Measurements from ENCODE around the gene DACT2.

The DACT2 gene

DNA sequence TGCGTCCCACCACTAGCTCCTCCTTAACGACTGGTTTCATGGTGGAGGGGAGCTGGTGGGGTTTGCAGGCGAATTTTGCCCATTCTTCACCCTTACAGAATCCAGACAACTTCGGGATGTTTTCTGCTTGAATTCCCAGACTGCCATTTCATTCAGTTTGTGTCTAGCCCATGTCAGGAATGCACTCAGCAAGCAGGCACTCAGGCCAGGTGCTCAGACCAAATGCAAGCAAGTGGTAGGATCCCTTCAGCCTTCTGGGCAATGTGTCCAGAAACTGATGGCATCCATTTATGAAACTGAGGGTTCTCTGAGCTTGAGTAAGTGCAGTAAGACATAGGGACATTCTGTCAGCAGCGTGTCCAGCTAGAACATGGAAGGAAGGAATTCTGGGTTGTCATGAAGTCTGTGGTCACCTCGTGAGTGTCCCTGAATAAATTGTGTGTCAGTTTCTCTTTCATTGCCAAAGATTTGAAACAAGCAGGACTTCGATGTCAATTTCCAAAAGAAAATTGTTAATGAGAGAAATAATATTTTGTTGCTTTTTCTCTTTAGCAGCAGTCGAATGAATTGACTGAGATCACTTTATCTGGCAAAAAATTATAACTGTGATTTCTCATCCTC, 21.8 kb upstream of the DACT2 start:
- TF ChIP-seq, protein P1, sequence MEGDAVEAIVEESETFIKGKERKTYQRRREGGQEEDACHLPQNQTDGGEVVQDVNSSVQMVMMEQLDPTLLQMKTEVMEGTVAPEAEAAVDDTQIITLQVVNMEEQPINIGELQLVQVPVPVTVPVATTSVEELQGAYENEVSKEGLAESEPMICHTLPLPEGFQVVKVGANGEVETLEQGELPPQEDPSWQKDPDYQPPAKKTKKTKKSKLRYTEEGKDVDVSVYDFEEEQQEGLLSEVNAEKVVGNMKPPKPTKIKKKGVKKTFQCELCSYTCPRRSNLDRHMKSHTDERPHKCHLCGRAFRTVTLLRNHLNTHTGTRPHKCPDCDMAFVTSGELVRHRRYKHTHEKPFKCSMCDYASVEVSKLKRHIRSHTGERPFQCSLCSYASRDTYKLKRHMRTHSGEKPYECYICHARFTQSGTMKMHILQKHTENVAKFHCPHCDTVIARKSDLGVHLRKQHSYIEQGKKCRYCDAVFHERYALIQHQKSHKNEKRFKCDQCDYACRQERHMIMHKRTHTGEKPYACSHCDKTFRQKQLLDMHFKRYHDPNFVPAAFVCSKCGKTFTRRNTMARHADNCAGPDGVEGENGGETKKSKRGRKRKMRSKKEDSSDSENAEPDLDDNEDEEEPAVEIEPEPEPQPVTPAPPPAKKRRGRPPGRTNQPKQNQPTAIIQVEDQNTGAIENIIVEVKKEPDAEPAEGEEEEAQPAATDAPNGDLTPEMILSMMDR (conservative IDR thresholded peaks at IDR 0.05) = no peak
- H3K27ac ChIP-seq = no peak overlapping the region

DNA sequence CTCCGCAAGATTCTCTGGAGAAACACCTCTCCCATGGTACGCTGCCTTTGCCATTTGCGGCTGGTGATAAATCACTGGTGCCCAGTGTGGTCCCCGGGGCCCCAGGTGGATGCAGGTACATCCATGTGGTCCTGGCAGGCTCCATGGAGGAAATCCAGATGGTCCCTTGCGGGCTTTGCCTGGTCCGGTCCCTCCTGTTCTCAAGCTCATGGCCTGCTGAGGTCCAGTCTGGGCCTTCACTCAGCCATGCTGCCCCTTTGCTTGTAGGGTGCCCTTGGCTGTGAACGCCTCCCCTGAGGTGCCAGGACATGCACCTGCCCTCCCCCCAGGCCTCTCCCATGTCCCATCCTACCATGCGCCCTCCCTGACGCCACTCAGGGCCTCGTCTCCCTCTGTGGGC, 21.2 kb upstream of the DACT2 start:
- H3K27ac ChIP-seq = no peak overlapping the region
- TF ChIP-seq, protein P1 (conservative IDR thresholded peaks at IDR 0.05) = no peak

DNA sequence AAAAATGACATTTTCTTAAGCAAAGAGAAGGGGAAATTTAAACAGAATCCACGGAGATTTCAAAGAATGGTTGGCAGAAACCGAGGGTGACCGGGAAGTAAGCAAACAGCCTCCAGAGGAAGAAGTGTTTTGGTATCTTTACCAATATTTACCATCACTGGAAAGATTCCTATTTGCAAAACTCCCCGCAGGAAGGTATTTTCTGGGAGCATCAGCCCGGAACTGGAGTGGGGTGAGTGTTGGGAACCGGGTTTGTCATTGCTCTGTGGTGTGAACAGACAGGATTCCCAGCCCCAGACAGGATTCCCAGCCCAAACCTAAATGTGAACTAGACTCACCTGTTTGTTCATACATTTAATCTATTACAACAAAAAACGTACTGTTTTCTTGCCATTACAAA, 19.2 kb upstream of the DACT2 start:
- H3K27ac ChIP-seq = no peak overlapping the region
- TF ChIP-seq, protein P1 (conservative IDR thresholded peaks at IDR 0.05) = no peak

DNA sequence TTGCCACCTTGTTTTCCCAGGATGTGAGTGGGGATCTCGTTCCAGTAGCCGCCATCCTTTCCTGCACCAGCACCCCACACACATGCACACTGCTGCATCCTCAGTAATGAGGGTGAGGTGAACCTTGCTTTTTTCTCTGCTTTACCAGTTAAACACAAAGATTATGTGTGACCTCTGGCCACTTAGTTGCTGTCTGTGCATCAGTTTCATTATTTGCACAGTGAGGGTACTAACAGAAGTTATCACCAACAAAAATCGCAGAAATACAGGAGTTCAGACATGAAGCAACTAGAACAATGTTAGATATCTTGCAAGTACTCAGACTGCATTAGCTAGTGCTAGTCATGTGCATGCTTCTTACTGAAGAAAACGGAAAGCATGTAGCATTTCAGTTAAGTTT, 17.4 kb upstream of the DACT2 start:
- no peak overlapping the region for H3K27ac ChIP-seq
- TF ChIP-seq, protein P1 (conservative IDR thresholded peaks at IDR 0.05) = no peak

DNA sequence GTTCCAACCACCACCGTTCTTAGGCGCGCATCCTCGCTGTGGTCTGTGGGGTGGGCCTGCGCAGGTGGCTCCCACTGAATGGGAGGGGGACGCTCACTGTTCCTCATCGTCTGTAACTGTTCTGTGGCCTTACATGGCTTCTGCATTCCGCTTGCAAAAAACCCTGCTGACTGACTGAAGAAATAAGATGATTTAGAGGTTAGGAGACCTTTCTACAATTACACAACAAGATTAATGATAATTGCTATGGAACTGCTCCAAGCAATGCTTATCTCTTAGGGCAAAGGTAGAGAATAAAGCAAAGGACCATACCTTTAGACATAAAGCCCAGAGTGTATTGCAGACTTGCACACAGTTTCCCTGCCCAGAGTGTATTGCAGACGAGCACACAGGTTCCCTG, 14.4 kb upstream of the DACT2 start:
- no peak overlapping the region for H3K27ac ChIP-seq
- TF ChIP-seq, protein P1 (conservative IDR thresholded peaks at IDR 0.05) = no peak

DNA sequence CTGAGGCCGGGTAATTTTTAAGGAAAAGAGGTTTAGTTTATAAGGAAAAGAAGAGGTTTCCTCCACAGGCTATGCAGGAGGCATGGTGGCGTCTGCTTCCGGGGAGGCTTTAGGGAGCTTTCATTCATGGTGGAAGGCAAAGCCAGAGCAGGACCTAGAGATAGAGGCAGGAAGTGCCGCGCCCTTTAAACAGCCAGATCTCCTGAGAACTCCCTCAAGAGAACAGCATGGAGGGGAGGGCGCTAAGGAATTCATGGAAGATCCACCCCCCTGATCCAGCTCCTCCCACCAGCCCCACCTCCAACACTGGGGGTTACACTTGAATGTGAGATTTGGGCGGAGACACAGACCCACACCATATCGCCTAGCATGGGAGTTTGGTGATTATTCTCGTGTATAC, 13.9 kb upstream of the DACT2 start:
- TF ChIP-seq, protein P1 (conservative IDR thresholded peaks at IDR 0.05) = no peak
- H3K27ac ChIP-seq = no peak overlapping the region

DNA sequence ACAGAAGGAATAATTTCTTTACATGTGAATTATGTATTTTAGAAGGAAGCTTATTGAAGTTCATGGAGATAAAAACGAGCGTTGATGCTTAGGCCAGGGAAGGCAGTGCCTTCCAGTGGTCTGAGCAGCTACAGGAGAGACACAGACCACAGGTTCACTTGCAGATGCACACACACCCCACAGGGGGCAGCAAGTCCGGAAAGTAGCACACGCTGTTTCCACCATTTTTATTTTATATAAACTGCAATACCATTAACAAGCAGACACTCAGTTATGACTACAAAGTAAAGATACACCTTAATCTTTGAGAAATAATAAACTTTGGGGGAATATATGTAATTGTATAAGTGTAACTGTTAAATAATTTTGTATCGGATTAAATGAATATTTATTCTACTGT, 13.5 kb upstream of the DACT2 start:
- TF ChIP-seq, protein P1 (conservative IDR thresholded peaks at IDR 0.05) = peak; percentile 41; the same call in 1 of the 2 replicates

More for the DNA sequence above, 13.5 kb upstream of the DACT2 start:
- no peak overlapping the region for H3K27ac ChIP-seq
